Mesothelial cell of epicardium (in vitro differentiated cells): ENCODE measurements around the gene EGF. TPM values are rescaled to one million over a fixed set of nuclear protein-coding genes. Genes with fewer than 3 reads are reported as not detected.
"Not testable (repeated sequence)": the region's sequence is repeated elsewhere in the genome, so short reads cannot be mapped to it uniquely, and the experiment has no call there.

Experiments
- DNase-seq, 2 experiments: peaks; one replicate each; pipeline ENCODE4 v3.0.0; 2021; ENCODE audit warnings: low spot score in 2 of 2; ENCODE audit not compliant: unreplicated experiment in 2 of 2
- H3K27ac Mint-ChIP-seq: 2 replicates; pipeline ENCODE4 v1.8.0; 2021; ENCODE audit warnings: mixed read lengths
- H3K27me3 Mint-ChIP-seq: 2 replicates; pipeline ENCODE4 v1.8.0; 2021; ENCODE audit warnings: low read depth, mixed read lengths
- H3K36me3 Mint-ChIP-seq: 2 replicates; pipeline ENCODE4 v1.8.0; 2021; ENCODE audit warnings: mixed read lengths
- H3K4me1 Mint-ChIP-seq: 2 replicates; pipeline ENCODE4 v1.8.0; 2021; ENCODE audit warnings: mixed read lengths
- H3K4me3 Mint-ChIP-seq: 2 replicates; pipeline ENCODE4 v1.8.0; 2021; ENCODE audit warnings: mild to moderate bottlenecking, moderate library complexity, mixed read lengths
- H3K9me3 Mint-ChIP-seq: 2 replicates; pipeline ENCODE4 v1.8.0; 2021; ENCODE audit warnings: mixed read lengths
- CTCF ChIP-seq: fragments of 200-600 bp; sonication (generic); IDR thresholded peaks from one replicate; pipeline ENCODE4 v1.5.0; 2021; ENCODE audit warnings: antibody characterized with exemption; ENCODE audit not compliant: unreplicated experiment
- total RNA-seq: library from RNA; stranded (reverse); gene quantifications from 3 replicates; pipeline ENCODE4 v1.2.1, GENCODE V29; 2021

EGF gene
- total RNA-seq, 1 donor from 2014 or later: 1.3 TPM

- peaks cover 17% of the 10 kb centered on the region for H3K4me1 Mint-ChIP-seq
- DNase-seq: no peak
- H3K27me3 Mint-ChIP-seq: no peaks in the 10 kb centered on the region
- TF ChIP-seq CTCF: no peak
- peak overlapping the region; percentile 32 for H3K27ac Mint-ChIP-seq
- H3K4me3 Mint-ChIP-seq: no peak overlapping the region
- no peaks in the 10 kb centered on the region for H3K36me3 Mint-ChIP-seq
- H3K9me3 Mint-ChIP-seq: no peaks in the 10 kb centered on the region
Observed at GRCh38 chr4:109873791-109874514, 38.7 kb upstream of the EGF start.

- Mint-ChIP-seq H3K27me3 (no peaks in the 10 kb centered on the region), H3K27ac (no peak overlapping the region), H3K4me1 (peaks cover 17% of the 10 kb centered on the region), H3K4me3 (no peak overlapping the region), H3K9me3 (no peaks in the 10 kb centered on the region), H3K36me3 (no peaks in the 10 kb centered on the region)
- no peak for DNase-seq
- TF ChIP-seq CTCF: no peak
Observed at GRCh38 chr4:109875106-109875505, 37.6 kb upstream of the EGF start.

GRCh38 chr4:109875553-109875952 is 37.1 kb upstream of the EGF start:
- DNase-seq, H3K27me3 Mint-ChIP-seq, H3K27ac Mint-ChIP-seq, H3K4me3 Mint-ChIP-seq, H3K9me3 Mint-ChIP-seq, H3K36me3 Mint-ChIP-seq: not testable (repeated sequence)
- H3K4me1 Mint-ChIP-seq: peaks cover 17% of the 10 kb centered on the region

GRCh38 chr4:109876634-109877265 is 35.9 kb upstream of the EGF start:
- no peak for DNase-seq
- Mint-ChIP-seq H3K9me3 (no peaks in the 10 kb centered on the region), H3K4me1 (peaks cover 15% of the 10 kb centered on the region), H3K4me3 (no peak overlapping the region), H3K27ac (no peak overlapping the region), H3K27me3 (no peaks in the 10 kb centered on the region), H3K36me3 (no peaks in the 10 kb centered on the region)
- no peak for TF ChIP-seq CTCF

GRCh38 chr4:109877400-109877799 is 35.3 kb upstream of the EGF start:
- no peak overlapping the region for H3K4me3 Mint-ChIP-seq
- H3K27ac Mint-ChIP-seq: no peak overlapping the region

More at GRCh38 chr4:109877400-109877799, 35.3 kb upstream of the EGF start:
- TF ChIP-seq CTCF: no peak
- Mint-ChIP-seq H3K27me3 (no peaks in the 10 kb centered on the region), H3K9me3 (no peaks in the 10 kb centered on the region), H3K4me1 (peaks cover 15% of the 10 kb centered on the region), H3K36me3 (no peaks in the 10 kb centered on the region)
- no peak for DNase-seq
